HG03432 (cell line): ENCODE data around the gene TRIM71.
"Not testable (repeated sequence)": the region's sequence is repeated elsewhere in the genome, so short reads cannot be mapped to it uniquely, and the experiment has no call there.

Experiments
- ATAC-seq: cut with Tn5 transposase; IDR thresholded peaks from one replicate; pipeline ENCODE4 v1.9.1; 2021; ENCODE audit warnings: mild to moderate bottlenecking, moderate library complexity; ENCODE audit not compliant: unreplicated experiment

Gene TRIM71

GRCh38 chr3:32817558-32818228 lies at the start of gene TRIM71:
Gene TRIM71 (plus strand): TSS chr3:32817997. CDS start chr3:32818081, 84 bp downstream.
- ATAC-seq: no peak

- ATAC-seq: no peak
Observed at GRCh38 chr3:32778389-32778788, 39.4 kb upstream of the TRIM71 start.

- no peak for ATAC-seq
Observed at GRCh38 chr3:32780071-32780734, 37.6 kb upstream of the TRIM71 start.

GRCh38 chr3:32780735-32781210 lies 37.0 kb upstream of the TRIM71 start:
- peak; percentile 46 for ATAC-seq

GRCh38 chr3:32781211-32781968 lies 36.4 kb upstream of the TRIM71 start:
- peak; percentile 97 for ATAC-seq

- ATAC-seq: not testable (repeated sequence)
Observed at GRCh38 chr3:32781969-32782270, 35.9 kb upstream of the TRIM71 start.

- ATAC-seq: no peak
Observed at GRCh38 chr3:32782407-32782806, 35.4 kb upstream of the TRIM71 start.

- no peak for ATAC-seq
Observed at GRCh38 chr3:32791833-32792232, 26.0 kb upstream of the TRIM71 start.

GRCh38 chr3:32794487-32795308 lies 23.1 kb upstream of the TRIM71 start:
- ATAC-seq: no peak

GRCh38 chr3:32796384-32796950 lies 21.3 kb upstream of the TRIM71 start:
- ATAC-seq: not testable (repeated sequence)

GRCh38 chr3:32797776-32798175 lies 20.0 kb upstream of the TRIM71 start:
- no peak for ATAC-seq

GRCh38 chr3:32801440-32801839 lies 16.4 kb upstream of the TRIM71 start:
- ATAC-seq: not testable (repeated sequence)

- ATAC-seq: peak; percentile 57
Observed at GRCh38 chr3:32813180-32813579, 4.6 kb upstream of the TRIM71 start.

GRCh38 chr3:32814361-32814760 lies 3.4 kb upstream of the TRIM71 start:
- no peak for ATAC-seq

GRCh38 chr3:32815841-32816438 lies 1.9 kb upstream of the TRIM71 start:
- no peak for ATAC-seq

GRCh38 chr3:32816439-32817256 lies 1.1 kb upstream of the TRIM71 start:
- ATAC-seq: no peak

- no peak for ATAC-seq
Observed at GRCh38 chr3:32817257-32817557, 590 bp upstream of the TRIM71 start.

GRCh38 chr3:32818229-32818969 lies 602 bp downstream of the TRIM71 start:
- no peak for ATAC-seq

GRCh38 chr3:32818970-32819511 lies 1.2 kb downstream of the TRIM71 start:
- ATAC-seq: no peak
